Medulla oblongata (tissue), 1 donor: Measurements from ENCODE around the gene TAOK1.
"Not testable (repeated sequence)": the region's sequence is repeated elsewhere in the genome, so short reads cannot be mapped to it uniquely, and the experiment has no call there.

Experiments used
- DNase-seq: peaks from one replicate; pipeline ENCODE4 v3.0.0-alpha.2; 2015; ENCODE audit errors: extremely low spot score

TAOK1 gene

DNA sequence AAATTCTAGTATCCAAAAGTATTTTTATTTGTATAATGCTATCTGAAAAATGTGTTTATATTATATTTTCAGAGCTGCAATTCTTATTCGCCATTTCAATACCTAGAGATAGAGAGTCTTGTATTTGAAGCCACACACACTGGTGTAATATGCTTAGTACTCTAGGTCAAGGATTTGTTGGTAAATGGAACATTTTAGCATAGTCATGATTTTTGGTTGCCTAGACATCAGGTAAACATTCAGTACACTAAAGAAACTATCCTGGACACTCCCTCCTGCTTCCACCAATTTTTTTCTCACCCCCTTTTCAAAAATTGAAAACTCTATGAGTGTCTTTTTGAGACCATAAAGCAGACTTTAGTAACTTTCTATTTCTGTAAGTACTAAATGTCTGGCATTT is 155.9 kb downstream of the TAOK1 start:
- DNase-seq, result no peak

DNA sequence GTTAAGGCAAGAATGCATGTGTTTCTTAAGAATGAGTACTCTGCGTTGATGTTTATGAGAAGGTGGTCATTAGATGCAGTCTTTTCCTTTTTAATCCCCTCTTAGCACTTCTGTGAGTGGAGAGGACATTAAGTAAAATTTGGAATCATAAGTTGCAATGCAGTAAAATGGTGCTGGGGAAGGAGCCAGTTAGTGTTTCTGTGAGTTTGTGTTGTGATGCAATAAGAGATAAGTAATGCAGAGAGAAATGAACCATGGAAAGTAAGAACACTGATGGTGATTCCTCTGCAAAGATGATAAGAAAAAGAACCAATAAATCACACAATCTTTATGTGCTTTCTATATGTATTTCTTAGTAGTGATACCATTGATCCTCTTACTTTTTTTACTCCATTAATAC is 156.7 kb downstream of the TAOK1 start:
- no peak for DNase-seq

DNA sequence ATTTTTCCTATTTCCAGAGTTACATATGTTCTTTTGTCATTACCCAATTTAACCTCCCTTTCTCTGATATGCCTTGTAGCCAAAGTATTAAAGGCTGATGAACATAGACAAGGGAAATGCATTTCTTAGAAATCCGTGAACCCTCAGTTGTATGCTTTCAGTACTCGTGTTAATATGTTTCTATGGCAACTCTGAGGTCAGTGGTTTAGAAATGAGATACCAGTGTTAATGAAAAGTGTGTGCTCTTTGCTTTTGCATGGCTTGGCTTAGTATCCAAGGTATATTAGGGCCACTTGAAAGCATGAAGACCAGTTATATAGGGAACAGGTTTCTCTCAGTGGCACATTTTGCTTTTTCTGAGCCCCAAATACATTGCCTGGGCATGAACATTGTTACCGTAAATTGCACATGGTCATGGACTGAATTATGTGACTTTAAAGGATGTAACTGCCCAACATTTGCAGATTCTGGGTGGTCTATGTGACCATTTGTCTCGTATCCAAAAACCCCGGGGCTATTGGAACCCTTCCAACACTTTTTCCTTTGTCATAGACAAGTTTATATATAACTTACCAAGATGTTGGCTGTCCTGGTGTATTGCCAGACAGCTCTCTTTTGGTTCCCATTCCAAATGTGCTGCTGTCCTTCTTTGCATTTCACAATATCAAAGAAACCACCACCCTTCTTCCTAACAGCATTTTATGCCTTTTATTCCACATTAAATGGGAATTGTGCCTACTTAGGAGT is 159.2 kb downstream of the TAOK1 start:
- DNase-seq, result no peak

DNA sequence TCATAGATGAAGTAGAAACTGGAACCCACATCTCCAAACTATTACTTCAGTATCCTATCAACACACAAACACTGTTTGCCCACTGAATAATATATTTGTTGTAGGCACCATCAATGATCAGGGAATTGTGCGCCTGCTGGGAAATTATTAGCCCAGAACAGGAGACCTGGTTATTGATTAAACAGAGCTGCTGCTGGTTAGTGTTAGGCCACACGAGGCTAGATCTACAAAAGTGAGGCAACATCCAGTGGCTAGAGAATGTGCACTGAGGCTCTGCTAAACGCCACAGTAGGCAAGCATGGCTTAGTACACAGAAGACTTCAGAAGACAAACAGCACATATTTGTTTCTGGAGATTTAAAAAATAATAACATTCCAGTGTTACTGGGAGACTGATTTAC is 165.7 kb downstream of the TAOK1 start:
- no peak for DNase-seq

DNA sequence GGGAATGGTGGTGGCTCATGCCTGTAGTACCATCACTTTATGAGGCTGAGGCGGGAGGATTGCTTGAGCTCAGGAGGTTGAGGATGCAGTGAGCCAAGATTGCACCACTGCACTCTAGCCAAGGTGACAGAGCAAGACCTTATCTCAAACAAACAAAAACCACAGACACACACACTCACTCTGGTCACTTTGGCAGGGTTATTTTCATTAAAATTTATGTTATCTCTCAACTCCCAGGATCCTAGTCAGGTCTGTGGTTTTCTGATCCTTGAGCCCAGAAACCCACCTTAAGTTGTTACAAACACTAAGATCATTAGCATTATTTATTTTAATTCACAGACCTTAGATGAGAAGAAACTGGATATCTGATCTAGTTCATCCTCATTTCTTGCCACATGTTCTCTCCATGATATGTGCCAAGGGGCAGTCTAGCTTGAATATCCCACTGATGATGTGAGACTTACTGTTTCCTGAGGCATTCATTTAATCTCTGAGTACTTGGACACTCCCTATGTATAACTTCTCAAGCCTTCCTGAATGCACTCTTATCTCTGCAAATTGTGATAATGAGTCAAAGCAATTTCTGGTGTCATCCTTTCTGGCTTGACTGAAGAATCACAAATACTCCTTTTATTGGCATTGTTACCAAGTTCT is 167.0 kb downstream of the TAOK1 start:
- no peak for DNase-seq

DNA sequence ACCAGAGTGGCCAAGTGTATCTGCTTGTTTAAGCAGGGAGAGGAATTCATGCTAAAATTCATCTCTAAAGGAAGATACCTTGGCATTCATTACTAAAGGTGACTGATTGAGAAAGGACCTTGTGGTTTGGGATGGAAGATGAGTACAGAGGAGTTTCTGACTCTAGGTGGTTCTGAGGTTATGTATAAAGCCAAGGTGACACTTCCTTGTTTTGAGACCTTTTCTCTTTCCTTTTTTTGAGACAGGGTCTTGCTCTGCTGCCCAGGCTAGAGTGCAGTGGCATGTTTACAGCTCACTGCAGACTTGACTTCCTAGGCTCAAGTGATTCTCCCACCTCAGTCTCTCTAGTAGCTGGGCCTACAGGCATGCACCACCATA is 167.6 kb downstream of the TAOK1 start:
- no peak for DNase-seq

DNA sequence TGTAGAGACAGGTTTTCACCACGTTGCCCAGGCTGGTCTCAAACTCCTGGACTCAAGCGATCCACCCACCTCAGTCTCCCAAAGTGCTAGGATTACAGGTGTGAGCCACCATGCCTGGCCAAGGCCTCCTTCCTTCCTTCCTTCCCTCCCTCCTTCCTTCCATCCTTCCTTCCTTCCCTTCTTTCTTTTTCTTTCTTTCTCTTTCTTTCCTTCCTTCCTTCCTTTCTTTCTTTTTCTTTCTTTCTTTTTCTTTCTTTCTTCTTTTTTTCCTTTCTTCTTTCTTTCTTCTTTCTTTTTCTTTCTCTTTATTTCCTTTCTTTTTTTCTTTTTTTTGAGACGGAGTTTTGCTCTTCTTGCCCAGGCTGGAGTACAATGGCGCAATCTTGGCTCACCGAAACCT is 168.0 kb downstream of the TAOK1 start:
- not testable (repeated sequence) for DNase-seq

DNA sequence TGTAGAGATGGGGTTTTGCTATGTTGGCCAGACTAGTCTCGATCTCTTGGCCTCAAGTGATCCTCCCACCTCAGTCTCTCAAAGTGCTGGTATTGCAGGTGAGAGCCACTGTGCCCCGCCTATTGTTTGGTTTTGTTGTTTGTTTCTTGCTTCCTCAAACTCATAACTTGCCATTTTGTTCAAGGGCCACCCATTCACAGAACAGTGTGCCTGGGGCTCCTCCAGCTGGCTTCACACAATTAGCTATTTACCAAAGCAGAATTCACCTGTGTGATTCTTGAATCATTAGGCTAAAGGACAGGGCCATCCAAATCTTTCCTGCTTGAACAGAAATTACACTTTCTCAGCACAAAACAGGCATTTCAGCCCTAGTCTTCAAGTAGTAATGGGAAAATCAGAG is 169.5 kb downstream of the TAOK1 start:
- no peak for DNase-seq

DNA sequence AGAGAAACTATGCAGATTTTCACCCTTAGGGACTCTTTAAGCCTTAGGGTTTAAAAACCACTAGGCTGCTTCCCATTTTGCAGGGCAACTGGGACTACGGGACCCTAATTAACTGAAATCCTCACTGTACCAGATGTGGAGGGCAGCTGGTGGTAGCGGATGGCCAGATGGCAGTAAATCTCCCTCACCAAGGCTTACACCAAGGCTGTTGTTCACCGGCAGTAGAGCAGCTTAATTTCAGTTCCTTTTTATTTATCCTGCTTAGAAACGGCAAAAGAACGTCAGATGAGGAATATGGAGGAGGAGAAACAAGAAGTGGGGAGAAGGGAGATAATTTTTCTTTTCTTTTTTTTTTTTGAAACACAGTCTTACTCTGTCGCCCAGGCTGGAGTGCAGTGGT is 170.2 kb downstream of the TAOK1 start:
- DNase-seq, result peak; percentile 51

DNA sequence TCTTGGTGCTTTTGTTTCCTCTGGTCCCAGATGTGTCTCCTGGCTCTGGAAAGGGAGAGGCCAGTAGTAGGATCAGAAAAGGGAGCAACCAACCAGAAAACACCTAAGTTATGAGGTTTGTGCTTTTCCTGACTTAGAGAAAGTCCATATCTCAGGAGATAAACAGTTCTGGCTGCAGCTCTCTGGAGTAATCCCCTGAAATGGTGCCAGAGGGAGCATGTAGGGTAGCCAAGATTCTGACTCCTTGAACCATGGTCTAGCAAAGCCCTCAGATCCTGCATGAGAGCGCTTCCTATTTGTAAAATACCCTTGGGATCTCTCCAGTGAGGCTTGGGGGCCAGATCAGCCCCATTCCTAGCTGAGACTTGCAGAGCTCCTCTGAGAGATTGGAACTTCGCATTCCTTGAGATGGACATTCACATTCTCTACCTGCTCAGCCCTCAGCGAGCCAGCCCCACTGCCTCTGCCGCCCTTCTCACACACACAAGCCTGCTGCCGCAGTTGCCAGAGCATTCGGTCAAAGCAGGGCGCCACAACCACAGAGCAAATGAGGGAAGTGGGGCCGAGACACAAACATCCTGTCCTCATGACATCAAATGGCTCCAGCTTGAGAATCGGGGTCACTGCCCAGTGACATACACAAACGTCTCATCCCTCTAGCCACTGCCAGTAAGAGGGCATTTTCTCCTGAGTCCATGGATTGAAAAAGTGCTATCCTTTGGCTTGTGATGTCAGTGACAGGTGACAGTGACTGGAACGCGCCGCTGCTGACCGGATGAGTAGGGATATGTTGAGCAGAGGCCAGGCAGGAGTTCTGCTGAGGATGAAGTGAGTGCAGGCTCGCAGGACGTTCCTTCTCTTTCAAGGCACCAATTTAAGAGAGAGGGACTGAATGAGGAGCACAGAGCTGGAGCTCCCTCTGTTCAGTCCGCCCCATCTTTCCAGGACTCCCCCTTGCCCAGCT is 171.7 kb downstream of the TAOK1 start:
- peak; percentile 60 for DNase-seq

DNA sequence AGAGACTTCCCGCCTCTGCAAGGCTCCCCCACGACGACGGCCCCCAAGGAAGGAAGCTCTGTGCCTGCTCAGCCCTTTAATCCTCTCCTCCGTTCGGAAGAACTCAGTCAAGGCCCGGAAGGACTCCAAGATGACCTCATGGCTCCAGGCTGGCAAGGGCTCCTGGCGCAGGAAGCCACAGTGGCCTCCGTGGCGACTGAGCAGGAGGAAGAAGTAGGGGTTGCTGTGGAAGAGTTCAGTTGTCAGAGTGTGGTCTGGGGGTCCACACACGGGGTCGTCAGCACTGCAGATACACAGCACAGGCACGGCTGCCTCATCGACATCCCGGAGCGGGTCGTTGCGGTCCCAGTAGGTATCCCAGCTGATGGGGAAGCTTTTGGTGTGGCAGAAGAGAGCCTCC is 172.5 kb downstream of the TAOK1 start:
- DNase-seq, result no peak

DNA sequence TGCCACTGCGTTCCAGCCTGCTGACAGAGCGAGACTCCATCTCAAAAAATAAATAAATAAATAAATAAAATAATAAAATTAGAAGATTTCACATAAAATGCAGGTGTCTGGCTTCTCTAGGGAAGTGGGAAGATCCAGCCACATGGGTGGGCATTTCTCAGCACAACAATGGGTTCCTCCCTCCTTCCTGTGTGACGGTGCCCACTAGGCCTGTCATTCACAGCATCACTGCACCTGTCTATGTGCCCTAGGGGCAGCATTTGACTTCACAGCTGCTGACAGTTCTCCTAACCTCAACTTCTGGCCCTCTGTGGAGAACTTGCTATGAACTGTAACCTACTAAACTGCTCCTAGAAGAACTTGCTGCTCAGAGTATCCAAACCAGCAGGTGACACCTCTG is 173.7 kb downstream of the TAOK1 start:
- DNase-seq, result no peak

DNA sequence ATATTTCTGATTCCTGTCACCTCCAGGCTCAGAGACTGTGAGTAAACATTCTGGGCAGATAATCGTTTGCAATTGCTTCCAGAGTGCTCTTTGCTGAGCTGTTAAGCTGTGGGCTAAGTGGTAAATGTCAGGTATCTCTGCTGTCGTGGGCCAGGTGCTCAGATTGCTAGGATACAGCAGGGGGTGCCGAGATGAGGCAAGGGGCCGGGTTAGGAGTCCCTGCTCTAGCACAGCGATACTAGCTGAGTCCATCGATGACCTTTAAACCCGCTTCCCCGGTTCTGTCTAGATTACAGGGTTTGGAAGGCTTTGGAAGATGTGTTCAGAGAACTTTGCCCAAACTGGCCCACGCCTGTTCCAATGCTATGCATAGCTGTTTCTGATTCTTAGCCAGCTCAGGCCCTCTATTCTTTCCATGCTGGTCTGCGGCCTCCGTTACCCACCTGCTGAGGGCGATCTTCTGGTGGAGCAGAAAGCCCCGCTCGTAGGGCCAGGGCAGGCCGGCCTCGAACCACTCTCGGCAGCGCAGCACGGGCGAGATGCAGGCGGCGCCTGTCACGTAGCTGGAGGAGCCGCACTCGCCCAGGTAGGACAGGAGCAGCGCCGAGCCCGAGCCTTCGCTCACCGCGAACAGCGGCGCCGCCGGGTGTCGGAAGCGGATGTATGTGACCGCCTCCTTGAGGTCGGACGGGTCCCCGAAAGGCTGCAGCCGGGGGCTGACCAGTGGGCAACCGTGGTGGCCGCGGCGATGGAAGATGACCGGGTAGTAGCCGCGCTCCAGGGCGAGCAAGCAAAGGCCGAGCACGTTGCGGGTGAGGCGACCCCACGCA is 175.7 kb downstream of the TAOK1 start:
- no peak for DNase-seq

DNA sequence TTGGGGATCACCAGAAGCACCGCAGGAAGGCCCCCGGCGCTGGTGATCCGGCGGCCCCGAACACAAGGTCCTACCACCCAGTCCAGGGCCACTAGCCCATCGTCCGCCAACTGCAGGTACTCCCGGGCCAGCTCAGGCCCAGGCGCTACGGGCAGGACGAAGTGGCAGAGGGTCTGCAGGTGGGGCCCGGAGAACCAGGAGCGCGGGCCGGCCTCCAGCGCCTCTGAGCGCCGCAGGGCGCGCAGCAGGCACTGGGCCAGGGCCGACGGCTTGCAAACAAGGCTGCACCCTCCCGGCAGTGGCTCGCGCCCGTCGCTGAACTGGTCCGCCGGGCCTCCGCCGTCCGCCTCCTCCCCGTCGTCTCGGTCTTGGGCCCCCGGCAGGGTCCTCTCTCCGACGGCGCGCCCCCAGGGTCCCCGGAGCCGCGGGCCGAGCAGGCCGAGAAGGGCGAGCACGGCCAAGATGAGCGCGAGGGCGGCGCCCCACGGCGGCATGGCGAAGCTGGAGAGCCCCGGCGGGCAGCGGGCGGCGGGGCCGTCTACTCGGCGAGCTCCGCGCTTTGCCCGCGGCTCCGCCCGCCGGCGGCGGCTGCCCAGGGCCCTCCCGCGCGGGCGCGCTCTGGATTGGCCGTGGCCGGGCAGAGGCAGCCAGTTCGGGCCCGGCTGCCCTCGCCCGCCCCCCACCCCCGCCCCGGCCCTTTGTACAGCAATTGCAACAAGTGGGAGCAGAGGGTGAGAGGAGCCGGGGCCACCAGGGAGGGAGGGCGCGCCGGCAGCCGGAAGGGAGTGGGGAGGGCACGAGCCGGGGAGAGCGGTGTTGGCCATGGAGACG is 176.5 kb downstream of the TAOK1 start, which contains the start of gene ABHD15:
Gene ABHD15, minus strand, starts transcription at position 565 of the 831 bp plus-strand sequence. Its CDS starts 71 bp downstream, at position 494.
- no peak for DNase-seq

DNA sequence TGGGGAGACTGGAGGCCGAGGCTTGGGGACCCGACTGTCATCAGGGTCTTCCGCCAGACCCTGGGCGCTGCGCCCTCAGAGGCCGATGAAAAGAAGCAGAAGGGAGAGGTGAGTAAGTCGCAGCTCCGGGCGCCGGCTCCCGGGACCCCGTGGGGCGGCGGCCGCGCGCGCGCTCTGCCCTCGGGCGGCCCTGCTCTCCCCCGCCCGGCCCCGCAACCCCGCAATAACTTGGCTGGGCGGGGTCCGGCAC is 177.1 kb downstream of the TAOK1 start:
- no peak for DNase-seq

DNA sequence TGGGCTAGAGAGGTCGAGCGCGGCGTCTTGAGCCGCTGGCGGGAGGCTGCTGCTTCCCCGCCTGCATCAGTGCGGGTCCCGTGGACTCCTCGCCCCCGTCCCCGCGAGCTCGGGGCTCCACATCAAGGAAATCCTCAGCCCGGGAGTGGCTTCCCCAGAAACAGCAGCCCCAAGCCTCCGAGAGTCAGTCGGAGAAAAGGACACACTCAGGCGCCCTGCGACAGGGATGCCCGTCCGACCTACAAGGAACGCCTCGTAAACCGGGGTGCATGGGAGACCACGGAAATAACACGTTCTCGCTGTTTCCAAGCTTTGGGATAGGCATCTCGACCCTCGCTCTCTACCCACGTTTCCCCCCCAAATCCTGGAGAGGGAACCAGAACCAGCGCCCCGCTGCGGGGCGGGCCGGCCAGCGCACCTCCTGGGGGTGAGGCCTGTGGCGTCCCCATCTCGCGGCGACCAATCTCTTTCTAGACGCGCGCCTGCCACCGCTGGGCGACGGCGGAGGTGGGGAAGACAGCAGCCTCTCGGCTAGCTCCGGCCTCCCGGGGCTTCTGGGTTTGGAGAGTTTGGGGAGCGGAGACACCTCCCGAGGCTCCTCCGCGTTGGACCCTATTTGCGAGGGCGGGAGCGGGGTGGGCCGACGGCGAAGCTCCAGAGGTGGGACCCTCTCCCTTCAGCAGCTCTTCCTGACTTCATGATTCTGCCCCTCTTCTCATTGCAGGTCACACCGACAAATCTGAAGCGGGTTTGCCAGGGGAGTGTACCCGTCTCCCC is 177.6 kb downstream of the TAOK1 start:
- DNase-seq, result peak; percentile 52

DNA sequence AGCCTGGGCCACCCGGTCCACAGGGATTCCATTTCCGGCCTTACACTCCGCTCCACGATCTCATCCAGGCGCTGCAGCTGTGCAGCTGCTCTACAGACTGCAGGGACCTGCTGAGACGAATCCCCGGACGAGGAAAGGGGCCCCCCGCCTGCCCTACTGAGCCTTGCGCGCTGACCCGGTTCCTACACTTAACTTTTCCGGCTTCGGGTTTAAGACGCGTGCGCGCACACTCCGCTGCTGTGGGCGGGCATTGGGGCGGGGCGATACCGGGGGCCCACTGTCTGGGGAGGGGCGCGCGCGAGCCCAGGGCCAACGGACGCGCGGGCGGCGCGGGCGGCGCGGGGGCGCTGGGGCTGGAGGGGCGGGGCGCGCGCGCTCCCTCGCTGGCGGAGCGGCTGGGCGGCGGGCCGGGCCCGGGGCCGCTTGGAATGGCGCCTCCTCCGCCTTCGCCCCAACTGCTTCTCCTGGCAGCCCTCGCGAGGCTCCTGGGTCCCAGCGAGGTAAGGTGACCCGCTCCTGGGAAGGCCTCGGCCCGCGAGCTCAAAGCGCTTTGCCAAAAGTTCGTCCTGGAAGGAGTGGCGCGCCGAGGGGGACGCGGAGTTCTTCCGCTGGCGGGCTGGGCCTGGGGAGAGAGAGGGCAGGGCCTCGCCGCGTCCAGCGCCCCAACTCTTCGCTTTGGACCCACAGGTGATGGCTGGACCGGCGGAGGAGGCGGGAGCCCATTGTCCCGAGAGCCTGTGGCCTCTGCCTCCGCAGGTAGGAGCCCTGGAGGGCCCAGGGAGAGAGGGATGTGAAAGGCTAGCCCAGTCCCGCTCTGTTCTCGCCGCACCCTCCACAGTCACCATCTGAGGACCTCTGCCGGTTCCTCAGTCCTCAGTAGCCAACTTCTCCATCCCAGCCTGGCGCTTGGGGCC is 178.4 kb downstream of the TAOK1 start, which contains the start of gene TP53I13:
Gene TP53I13, plus strand, starts transcription at position 371 of the 914 bp plus-strand sequence. Its CDS starts 58 bp downstream, at position 429.
- peak; percentile 80 for DNase-seq

DNA sequence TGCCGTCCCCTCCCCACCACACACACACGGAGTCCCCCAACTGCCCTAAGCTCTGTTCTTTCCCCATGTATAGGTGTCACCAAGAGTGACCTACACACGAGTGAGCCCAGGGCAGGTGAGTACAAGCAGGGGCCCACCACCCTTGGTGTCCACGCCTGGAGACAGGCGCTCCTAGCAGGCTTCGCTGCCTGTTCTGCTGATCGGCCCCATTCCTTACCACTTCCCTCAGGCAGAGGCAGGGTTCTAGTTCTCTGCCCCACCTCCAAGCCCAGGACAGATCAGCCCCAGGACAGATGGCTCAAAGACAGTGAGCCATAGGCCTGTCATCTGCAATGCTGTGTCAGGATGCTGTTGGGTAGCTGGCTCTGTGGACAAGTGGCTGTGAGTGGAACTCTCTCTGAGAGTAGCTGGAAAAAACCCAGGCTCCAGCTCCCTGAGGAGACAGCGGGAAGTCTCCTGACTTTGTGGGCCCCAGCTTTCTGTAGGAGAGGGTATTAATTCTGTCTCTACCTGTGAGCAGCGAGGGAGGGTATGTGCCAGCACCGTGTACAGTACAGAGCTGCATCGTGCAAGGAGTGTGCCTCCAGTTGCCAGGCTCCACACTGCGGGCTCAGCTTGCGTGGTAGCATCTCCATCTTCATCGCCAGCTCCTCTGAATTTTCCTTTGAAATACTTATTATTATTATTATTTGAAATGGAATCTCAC is 179.2 kb downstream of the TAOK1 start:
- DNase-seq, result no peak
